Uterus (tissue), 4 donors: ENCODE measurements around the gene DRD3. TPM values are rescaled to one million over a fixed set of nuclear protein-coding genes. Genes with fewer than 3 reads are reported as not detected.

Source experiments
- DNase-seq, 2 donors: peaks; one replicate each; pipeline ENCODE4 v3.0.0-alpha.2; 2019 to 2020
- H3K27ac ChIP-seq, 2 donors: fragments of 200-600 bp; sonication (generic); 1 replicate in 1 of 2; 2 replicates in 1 of 2; pipeline ENCODE4 v1.5.1; 2016 to 2018
- H3K27me3 ChIP-seq, 2 donors: fragments of 200-600 bp; sonication (generic); one replicate each; pipeline ENCODE4 v1.5.1; 2018 to 2019; ENCODE audit warnings: control low read depth in 1 of 2
- H3K36me3 ChIP-seq, 2 donors: fragments of 200-600 bp; sonication (generic); one replicate each; pipeline ENCODE4 v1.5.1; 2019; ENCODE audit warnings: control low read depth in 1 of 2
- H3K4me1 ChIP-seq, 2 donors: fragments of 200-600 bp; sonication (generic); one replicate each; pipeline ENCODE4 v1.5.1; 2018 to 2019; ENCODE audit warnings: control low read depth in 1 of 2
- H3K4me3 ChIP-seq, 2 donors: fragments of 200-600 bp; sonication (generic); 1 replicate in 1 of 2; 2 replicates in 1 of 2; pipeline ENCODE4 v1.5.1; 2018 to 2019; ENCODE audit warnings: mild to moderate bottlenecking in 1 of 2
- H3K9me3 ChIP-seq, 2 donors: fragments of 200-600 bp; sonication (generic); one replicate each; pipeline ENCODE4 v1.5.1; 2019; ENCODE audit warnings: control low read depth in 1 of 2
- CTCF ChIP-seq, 4 experiments: fragments of 200-600 bp in 2 of 4; fragments of 450-650 bp in 2 of 4; sonication (generic) in 2 of 4; IDR thresholded peaks; one replicate each; pipeline ENCODE4 v1.5.1; 2016 to 2019; ENCODE audit warnings: antibody characterized with exemption in 4 of 4, mild to moderate bottlenecking in 2 of 4, moderate library complexity in 1 of 4
- POLR2A ChIP-seq, 2 donors: fragments of 450-650 bp; IDR thresholded peaks; one replicate each; pipeline ENCODE4 v1.6.1; 2016; ENCODE audit warnings: antibody characterized with exemption in 2 of 2, mild to moderate bottlenecking in 1 of 2, moderate library complexity in 1 of 2
- intact Hi-C: fragments of 100-400 bp; cut with DNase I; formaldehyde crosslinking; loops from one replicate; pipeline ENCODE4 v1.15.1; 2023; ENCODE audit warnings: low total_unique reads
- total RNA-seq, 4 donors: library from RNA; depleted of rRNA in 3 of 4; stranded (reverse); fragments of >200 nt in 3 of 4; gene quantifications; one replicate each; pipeline versions ENCODE4 v1.1.0 to v1.2.4, GENCODE V29; 2014 to 2023
- donor health status: DM: yes; HTN: yes; CAD: no.

Gene DRD3
- total RNA-seq, 4 donors from 2014 or later: not detected

- no peaks in the 10 kb centered on the region for H3K9me3 ChIP-seq
- H3K36me3 ChIP-seq: no peaks in the 10 kb centered on the region
- H3K27ac ChIP-seq: no peak overlapping the region
- no peak for DNase-seq
- no peak for TF ChIP-seq POLR2A (IDR thresholded peaks at IDR 0.05)
- TF ChIP-seq CTCF (IDR thresholded peaks at IDR 0.05): no peak
- H3K4me3 ChIP-seq: no peak overlapping the region
- H3K4me1 ChIP-seq: no peaks in the 10 kb centered on the region
- intact Hi-C loops: no loop called here
- H3K27me3 ChIP-seq: no peaks in the 10 kb centered on the region
Measured at GRCh38 chr3:114089675-114090074, 89.2 kb downstream of the DRD3 start.

GRCh38 chr3:114086356-114086755, 92.5 kb downstream of the DRD3 start:
- Histone ChIP-seq H3K27ac (no peak overlapping the region), H3K9me3 (no peaks in the 10 kb centered on the region), H3K36me3 (peaks cover 0 to 2% of the 10 kb centered on the region in 2 donors), H3K4me3 (no peak overlapping the region), H3K27me3 (no peaks in the 10 kb centered on the region), H3K4me1 (no peaks in the 10 kb centered on the region)
- no peak for TF ChIP-seq CTCF (IDR thresholded peaks at IDR 0.05)
- TF ChIP-seq POLR2A (IDR thresholded peaks at IDR 0.05): no peak
- intact Hi-C loops: no loop called here
- no peak for DNase-seq

GRCh38 chr3:114083112-114083511, 95.7 kb downstream of the DRD3 start:
- H3K4me3 ChIP-seq: no peak overlapping the region
- H3K4me1 ChIP-seq: no peaks in the 10 kb centered on the region
- no peaks in the 10 kb centered on the region for H3K27me3 ChIP-seq
- peaks cover 0 to 2% of the 10 kb centered on the region in 2 donors for H3K36me3 ChIP-seq
- TF ChIP-seq CTCF (IDR thresholded peaks at IDR 0.05) (no peak), POLR2A (IDR thresholded peaks at IDR 0.05) (no peak)
- no peak overlapping the region for H3K27ac ChIP-seq
- H3K9me3 ChIP-seq: no peaks in the 10 kb centered on the region
- DNase-seq: no peak
- intact Hi-C loops: no loop called here

DNA sequence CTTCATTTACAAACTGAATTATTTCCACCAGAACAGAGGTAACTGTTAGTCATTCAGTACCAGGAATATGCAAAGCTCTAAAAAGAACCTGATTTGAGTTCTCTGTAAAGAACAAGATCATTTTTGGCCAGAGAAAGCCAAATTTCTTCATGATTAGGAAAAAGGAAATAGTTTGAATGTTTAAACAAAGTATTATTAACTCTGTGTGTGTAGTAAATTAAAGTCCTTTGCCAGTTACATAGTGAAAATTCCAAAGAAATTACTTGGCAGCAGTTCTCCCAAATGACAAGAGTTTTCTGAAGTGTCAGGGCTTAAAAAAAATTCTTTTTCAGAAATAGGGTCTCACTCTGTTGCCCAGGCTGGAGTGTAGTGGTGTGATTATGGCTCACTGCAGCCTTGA, 97.8 kb downstream of the DRD3 start:
- Histone ChIP-seq H3K9me3 (no peaks in the 10 kb centered on the region), H3K4me1 (no peaks in the 10 kb centered on the region), H3K36me3 (peaks cover 0 to 2% of the 10 kb centered on the region in 2 donors), H3K27me3 (no peaks in the 10 kb centered on the region), H3K27ac (no peak overlapping the region), H3K4me3 (no peak overlapping the region)
- intact Hi-C loops: no loop called here
- DNase-seq: no peak
- TF ChIP-seq POLR2A (IDR thresholded peaks at IDR 0.05) (no peak), CTCF (IDR thresholded peaks at IDR 0.05) (no peak)

DNA sequence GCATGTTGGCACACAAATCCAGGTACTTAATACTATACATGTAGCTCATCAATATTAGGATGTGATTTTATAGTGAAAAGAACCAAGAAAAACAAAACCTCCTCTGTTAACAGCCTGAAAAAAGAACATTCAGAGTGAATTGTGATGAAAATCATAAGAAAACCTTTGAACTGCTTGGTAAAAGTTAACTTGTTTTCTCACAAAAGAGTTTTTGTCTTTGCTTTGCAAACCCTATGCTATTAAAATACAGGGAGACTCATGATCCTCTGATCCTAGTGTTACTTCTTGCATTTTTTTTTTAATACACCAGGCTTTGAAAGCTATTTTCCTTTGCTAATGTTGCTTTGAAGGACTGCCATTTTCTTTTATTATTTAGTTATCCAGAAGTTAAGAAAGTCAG, 98.7 kb downstream of the DRD3 start:
- Histone ChIP-seq H3K4me1 (no peaks in the 10 kb centered on the region), H3K4me3 (no peak overlapping the region), H3K36me3 (peaks cover 0 to 2% of the 10 kb centered on the region in 2 donors), H3K9me3 (no peaks in the 10 kb centered on the region), H3K27me3 (no peaks in the 10 kb centered on the region), H3K27ac (no peak overlapping the region)
- intact Hi-C loops: no loop called here
- no peak for DNase-seq
- TF ChIP-seq CTCF (IDR thresholded peaks at IDR 0.05) (no peak), POLR2A (IDR thresholded peaks at IDR 0.05) (no peak)
